Memory B cell (primary cell): Measurements from ENCODE around the gene PRPF19.
A peak's percentile ranks its signal among the peaks of the same experiment; 100 is the strongest.

Source experiments
- ATAC-seq: fragments of 150-1000 bp; cut with Tn5 transposase; 2 replicates; pipeline ENCODE4 v1.10.0; 2021; ENCODE audit warnings: low read depth, mild to moderate bottlenecking, moderate library complexity
- DNase-seq, 2 donors: peaks; one replicate each; pipeline ENCODE4 v3.0.0; 2022; ENCODE audit warnings: low spot score in 2 of 2
- H3K27ac Mint-ChIP-seq: one replicate; pipeline ENCODE4 v1.8.0; 2022; ENCODE audit warnings: mild to moderate bottlenecking, moderate library complexity, mixed read lengths
- H3K27me3 Mint-ChIP-seq: one replicate; pipeline ENCODE4 v1.8.0; 2022; ENCODE audit warnings: mixed read lengths
- H3K36me3 Mint-ChIP-seq: one replicate; pipeline ENCODE4 v1.8.0; 2022; ENCODE audit warnings: mild to moderate bottlenecking, mixed read lengths
- H3K4me1 Mint-ChIP-seq: one replicate; pipeline ENCODE4 v1.8.0; 2022; ENCODE audit warnings: mixed read lengths
- H3K4me3 Mint-ChIP-seq: one replicate; pipeline ENCODE4 v1.8.0; 2022; ENCODE audit warnings: mild to moderate bottlenecking, moderate library complexity, mixed read lengths
- H3K9me3 Mint-ChIP-seq: one replicate; pipeline ENCODE4 v1.8.0; 2022; ENCODE audit warnings: mixed read lengths

Gene PRPF19

DNA sequence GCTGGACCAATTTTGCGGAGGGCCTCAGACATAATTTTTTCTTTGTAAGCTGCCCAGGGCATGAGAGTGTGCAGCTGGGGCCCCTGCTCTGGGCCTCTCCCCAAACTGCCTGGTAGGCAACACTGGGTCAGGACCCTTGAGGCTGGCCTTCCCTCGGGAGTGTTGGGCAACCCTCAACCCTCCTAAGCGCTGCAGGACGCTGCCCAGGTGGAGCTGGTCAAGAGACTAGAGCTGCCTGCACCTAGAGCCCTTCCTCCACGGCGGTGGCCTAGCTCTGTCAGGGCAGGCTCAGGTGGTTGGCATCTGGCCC is 17.4 kb upstream of the PRPF19 start:
- Mint-ChIP-seq H3K36me3 (peaks cover 29% of the 10 kb centered on the region), H3K27me3 (no peaks in the 10 kb centered on the region), H3K9me3 (no peaks in the 10 kb centered on the region), H3K4me1 (peaks cover 35% of the 10 kb centered on the region), H3K4me3 (peak overlapping the region; percentile 73), H3K27ac (no peak overlapping the region)
- ATAC-seq = no peak
- DNase-seq = no peak

DNA sequence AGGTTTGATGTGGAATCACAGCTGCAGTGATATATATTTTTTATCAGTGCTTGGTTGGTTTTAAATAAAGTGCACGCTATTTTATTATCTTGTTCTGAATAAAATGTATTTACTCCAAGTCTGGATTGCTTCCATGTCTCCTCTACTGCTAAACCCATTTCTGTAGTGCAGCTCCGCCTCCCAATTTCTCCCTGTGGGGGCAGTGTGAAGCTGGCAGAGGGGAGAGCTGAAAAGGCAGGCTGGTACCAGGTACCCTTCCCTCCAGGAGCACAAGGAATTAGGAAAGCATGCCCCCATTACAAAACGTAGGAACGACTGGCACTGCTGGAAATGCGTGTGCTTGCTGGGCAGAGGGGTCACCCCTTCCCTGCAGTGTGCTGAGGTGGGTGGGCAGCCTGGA is 16.9 kb upstream of the PRPF19 start:
- H3K4me1 Mint-ChIP-seq = peaks cover 35% of the 10 kb centered on the region
- ATAC-seq (no peak), DNase-seq (no peak)
- peaks cover 29% of the 10 kb centered on the region for H3K36me3 Mint-ChIP-seq
- no peak overlapping the region for H3K27ac Mint-ChIP-seq
- no peaks in the 10 kb centered on the region for H3K9me3 Mint-ChIP-seq
- no peaks in the 10 kb centered on the region for H3K27me3 Mint-ChIP-seq
- peak overlapping the region; percentile 66 for H3K4me3 Mint-ChIP-seq

DNA sequence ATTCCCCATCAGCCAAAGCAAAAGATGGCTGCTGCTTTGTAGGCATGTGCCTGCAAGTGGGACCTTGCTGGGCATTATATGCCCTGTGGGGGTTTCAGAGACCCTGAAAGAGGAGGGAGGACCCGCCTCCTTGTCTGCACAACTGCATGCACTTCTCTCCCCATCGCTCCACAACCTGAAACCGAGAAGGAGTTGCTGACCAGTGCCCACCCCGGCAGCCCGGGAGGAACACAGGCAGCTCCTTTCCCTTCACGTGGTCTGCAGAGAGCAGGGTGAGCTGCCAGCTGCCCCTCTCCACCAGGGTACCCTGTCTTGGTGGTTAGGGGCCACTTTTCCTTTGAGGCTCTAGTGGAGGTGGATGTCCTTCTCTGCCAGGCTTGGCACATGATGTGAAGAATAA is 16.5 kb upstream of the PRPF19 start:
- peaks cover 35% of the 10 kb centered on the region for H3K4me1 Mint-ChIP-seq
- ATAC-seq = no peak
- H3K9me3 Mint-ChIP-seq = no peaks in the 10 kb centered on the region
- no peaks in the 10 kb centered on the region for H3K27me3 Mint-ChIP-seq
- H3K36me3 Mint-ChIP-seq = peaks cover 29% of the 10 kb centered on the region
- DNase-seq = no peak
- H3K27ac Mint-ChIP-seq = no peak overlapping the region
- no peak overlapping the region for H3K4me3 Mint-ChIP-seq

DNA sequence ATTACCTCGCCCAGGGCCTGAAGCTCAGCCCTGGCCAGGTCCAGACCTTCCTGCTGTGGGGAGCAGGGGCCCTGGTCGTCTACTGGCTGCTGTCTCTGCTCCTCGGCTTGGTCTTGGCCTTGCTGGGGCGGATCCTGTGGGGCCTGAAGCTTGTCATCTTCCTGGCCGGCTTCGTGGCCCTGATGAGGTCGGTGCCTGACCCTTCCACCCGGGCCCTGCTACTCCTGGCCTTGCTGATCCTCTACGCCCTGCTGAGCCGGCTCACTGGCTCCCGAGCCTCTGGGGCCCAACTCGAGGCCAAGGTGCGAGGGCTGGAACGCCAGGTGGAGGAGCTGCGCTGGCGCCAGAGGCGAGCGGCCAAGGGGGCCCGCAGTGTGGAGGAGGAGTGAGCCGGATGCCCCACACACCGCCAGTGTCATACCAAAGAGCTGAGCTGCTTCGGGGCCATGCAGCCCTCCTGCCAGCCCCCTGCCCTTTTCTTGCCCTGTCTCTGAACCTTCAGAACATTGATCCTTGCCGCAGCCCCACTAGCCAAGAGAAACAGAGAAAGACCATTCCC is 15.5 kb upstream of the PRPF19 start:
- Mint-ChIP-seq H3K9me3 (no peaks in the 10 kb centered on the region), H3K27me3 (no peaks in the 10 kb centered on the region), H3K4me1 (peaks cover 39% of the 10 kb centered on the region), H3K4me3 (no peak overlapping the region), H3K27ac (no peak overlapping the region), H3K36me3 (peaks cover 31% of the 10 kb centered on the region)
- no peak for DNase-seq
- ATAC-seq = no peak

DNA sequence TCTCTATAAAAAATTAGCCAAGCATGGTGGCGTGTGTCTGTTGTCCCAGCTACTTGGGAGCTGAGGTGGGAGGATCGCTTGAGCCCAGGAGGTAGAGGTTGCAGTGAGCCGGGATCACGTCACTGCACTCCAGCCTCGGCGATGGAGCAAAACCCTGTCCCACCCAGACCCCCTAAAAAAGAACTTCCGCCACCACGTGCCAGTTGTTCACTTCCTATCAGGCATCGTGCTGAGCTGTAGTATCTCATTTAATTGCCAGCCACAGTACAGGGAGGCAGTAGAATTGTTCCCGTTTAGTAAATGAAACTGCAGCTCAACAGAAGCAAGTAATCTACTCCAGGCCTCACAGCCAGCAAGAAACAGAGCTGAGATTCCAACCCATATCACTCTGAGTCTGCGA is 14.9 kb upstream of the PRPF19 start:
- H3K4me1 Mint-ChIP-seq = peaks cover 40% of the 10 kb centered on the region
- ATAC-seq (no peak), DNase-seq (no peak)
- no peak overlapping the region for H3K4me3 Mint-ChIP-seq
- no peaks in the 10 kb centered on the region for H3K9me3 Mint-ChIP-seq
- no peaks in the 10 kb centered on the region for H3K27me3 Mint-ChIP-seq
- no peak overlapping the region for H3K27ac Mint-ChIP-seq
- H3K36me3 Mint-ChIP-seq = peaks cover 31% of the 10 kb centered on the region

DNA sequence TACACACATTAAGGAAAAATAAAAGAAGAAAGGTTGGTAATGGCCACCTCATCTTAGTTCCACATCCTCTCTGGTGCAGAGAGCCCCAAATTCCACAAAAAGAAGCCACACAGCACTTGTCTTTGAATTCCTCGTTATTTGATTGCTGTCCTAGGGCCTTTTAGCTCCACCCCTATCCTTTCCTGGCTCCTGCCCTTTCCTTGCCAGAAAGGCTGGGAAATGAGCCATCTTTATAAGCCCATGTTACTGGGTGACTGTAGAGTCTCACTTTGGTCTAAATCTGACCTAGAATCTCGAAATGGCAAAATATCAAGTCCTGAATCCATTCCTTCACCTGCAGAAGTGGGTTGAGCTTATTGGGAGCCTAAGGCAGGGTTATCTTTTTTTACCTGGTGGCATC is 13.6 kb upstream of the PRPF19 start:
- Mint-ChIP-seq H3K27ac (no peak overlapping the region), H3K27me3 (no peaks in the 10 kb centered on the region), H3K9me3 (no peaks in the 10 kb centered on the region), H3K4me3 (peak overlapping the region; percentile 61), H3K4me1 (peaks cover 38% of the 10 kb centered on the region), H3K36me3 (peaks cover 31% of the 10 kb centered on the region)
- ATAC-seq = no peak
- DNase-seq = no peak

DNA sequence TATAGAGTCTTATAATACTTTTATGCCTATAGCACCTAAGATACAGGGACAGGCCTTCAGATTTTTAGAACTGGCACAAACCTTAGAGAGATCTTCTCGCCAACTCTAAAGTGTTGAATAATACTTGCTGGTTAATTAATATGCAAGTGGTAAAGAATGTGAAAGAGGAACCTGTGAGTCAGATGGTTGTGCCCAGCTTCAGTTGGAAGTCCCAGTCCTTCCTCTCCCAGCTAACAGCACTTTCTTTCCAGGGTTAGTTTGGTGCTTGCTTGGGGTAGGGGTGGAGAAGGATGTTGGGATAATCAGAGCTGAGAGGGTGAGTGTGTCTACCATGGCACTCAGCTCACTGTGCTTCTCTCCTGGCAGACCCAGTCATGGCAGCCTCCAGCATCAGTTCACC is 12.9 kb upstream of the PRPF19 start:
- H3K4me1 Mint-ChIP-seq = peaks cover 36% of the 10 kb centered on the region
- no peak for DNase-seq
- peaks cover 31% of the 10 kb centered on the region for H3K36me3 Mint-ChIP-seq
- peak; percentile 17 for ATAC-seq
- H3K27ac Mint-ChIP-seq = peak overlapping the region; percentile 42
- no peaks in the 10 kb centered on the region for H3K27me3 Mint-ChIP-seq
- H3K9me3 Mint-ChIP-seq = no peaks in the 10 kb centered on the region
- H3K4me3 Mint-ChIP-seq = peak overlapping the region; percentile 61

DNA sequence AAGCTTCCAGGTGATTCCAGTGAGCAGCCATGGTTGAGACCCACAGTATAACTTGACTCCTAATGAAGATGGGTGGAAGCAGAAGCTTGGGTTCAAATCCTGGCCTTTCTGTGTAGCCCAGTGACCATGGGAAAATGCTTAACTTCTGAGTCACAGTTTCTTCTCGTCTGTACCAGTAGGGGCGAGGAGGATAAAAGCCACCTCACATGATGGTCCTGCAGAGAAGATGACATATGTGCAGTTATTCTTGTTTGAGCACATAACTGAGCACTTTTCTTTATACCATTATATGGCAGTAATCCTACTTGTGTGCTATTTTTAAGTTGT is 12.5 kb upstream of the PRPF19 start:
- no peak for ATAC-seq
- Mint-ChIP-seq H3K4me1 (peaks cover 34% of the 10 kb centered on the region), H3K27me3 (no peaks in the 10 kb centered on the region), H3K9me3 (no peaks in the 10 kb centered on the region), H3K36me3 (peaks cover 31% of the 10 kb centered on the region), H3K27ac (no peak overlapping the region), H3K4me3 (no peak overlapping the region)
- DNase-seq = no peak

DNA sequence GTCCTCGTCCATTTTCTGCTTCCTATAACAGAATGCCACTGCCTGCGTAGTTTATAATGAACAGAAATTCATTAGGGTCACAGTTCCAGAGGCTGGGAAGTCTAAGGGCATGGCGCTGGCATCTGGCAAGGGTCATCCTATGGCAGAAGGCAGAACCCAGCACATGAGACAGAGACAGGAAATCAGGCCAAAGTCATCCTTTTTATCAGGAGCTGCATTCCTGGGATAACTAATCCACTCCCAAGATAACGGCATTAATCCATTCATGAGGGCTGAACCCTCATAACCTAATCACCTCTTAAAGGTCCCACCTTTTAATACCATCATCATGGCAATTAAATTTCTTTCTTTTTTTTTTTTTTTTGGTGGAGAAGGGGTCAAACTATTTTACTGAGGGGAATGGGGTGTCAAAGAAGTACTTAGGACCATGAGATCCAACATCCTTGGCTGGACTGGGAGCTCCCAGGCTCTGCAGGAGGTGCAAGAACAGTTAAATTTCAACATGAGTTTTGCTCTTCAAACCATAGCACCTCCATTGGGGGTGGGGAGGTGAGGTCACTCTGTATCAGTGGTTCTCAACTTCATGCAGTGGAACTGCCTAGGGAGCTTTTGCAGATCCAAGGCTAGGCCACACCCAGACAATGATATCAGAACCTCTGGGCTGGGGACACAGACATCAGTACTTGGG is 12.0 kb upstream of the PRPF19 start:
- DNase-seq (no peak), ATAC-seq (no peak)
- peaks cover 30% of the 10 kb centered on the region for H3K36me3 Mint-ChIP-seq
- H3K9me3 Mint-ChIP-seq = no peaks in the 10 kb centered on the region
- H3K27me3 Mint-ChIP-seq = no peaks in the 10 kb centered on the region
- no peak overlapping the region for H3K4me3 Mint-ChIP-seq
- H3K4me1 Mint-ChIP-seq = peaks cover 36% of the 10 kb centered on the region
- H3K27ac Mint-ChIP-seq = no peak overlapping the region

DNA sequence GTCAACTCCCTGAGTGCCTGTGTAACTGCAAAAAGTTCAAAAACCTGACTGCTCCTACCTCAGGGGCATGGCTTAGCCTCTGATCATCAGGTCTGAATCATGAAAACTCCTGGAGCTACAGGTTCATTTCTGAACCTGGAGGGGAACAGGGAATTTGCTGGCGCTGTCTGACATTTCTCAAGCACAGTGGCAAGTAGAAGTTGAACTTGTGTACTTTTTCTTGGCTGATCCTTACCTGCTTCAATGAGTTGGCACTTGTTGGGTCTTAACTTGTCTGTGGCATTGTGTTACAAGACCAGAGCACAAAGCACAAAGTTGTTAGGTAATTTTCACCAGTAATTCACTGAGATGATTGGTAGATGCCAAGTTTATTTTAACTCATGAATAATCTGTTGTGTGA is 10.9 kb upstream of the PRPF19 start:
- no peak for ATAC-seq
- Mint-ChIP-seq H3K4me1 (peaks cover 31% of the 10 kb centered on the region), H3K27ac (peak overlapping the region; percentile 62), H3K36me3 (peaks cover 24% of the 10 kb centered on the region), H3K9me3 (no peaks in the 10 kb centered on the region), H3K4me3 (no peak overlapping the region), H3K27me3 (no peaks in the 10 kb centered on the region)
- DNase-seq = no peak

DNA sequence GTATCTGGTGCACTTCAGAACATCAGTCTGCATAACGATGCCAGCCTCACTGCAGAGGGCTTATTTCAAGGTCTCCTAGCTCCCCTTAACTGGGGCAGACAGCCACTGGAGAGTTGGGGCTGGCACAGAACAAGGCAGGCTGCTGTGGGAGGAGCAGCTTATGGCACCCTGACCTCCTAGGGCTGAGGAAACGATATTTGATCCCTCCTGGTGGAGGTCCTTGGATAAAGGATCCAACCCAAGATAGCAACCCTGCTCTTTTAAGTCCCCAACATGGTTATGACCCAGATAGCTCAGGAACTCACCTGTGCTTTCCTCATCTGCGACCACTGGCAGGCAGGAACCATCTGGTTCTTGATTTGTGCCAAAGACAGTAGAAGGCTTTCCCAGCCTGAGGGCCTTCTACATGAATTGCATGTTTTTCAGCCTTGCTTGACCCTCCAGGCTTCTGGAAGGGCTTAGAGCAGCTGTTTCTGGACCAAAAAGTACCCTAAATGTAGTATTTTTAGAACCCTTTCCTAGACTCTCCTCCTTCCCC is 10.4 kb upstream of the PRPF19 start:
- peaks cover 31% of the 10 kb centered on the region for H3K4me1 Mint-ChIP-seq
- no peak overlapping the region for H3K4me3 Mint-ChIP-seq
- no peak for DNase-seq
- H3K9me3 Mint-ChIP-seq = no peaks in the 10 kb centered on the region
- no peak for ATAC-seq
- H3K27me3 Mint-ChIP-seq = no peaks in the 10 kb centered on the region
- peak overlapping the region; percentile 62 for H3K27ac Mint-ChIP-seq
- peaks cover 20% of the 10 kb centered on the region for H3K36me3 Mint-ChIP-seq

DNA sequence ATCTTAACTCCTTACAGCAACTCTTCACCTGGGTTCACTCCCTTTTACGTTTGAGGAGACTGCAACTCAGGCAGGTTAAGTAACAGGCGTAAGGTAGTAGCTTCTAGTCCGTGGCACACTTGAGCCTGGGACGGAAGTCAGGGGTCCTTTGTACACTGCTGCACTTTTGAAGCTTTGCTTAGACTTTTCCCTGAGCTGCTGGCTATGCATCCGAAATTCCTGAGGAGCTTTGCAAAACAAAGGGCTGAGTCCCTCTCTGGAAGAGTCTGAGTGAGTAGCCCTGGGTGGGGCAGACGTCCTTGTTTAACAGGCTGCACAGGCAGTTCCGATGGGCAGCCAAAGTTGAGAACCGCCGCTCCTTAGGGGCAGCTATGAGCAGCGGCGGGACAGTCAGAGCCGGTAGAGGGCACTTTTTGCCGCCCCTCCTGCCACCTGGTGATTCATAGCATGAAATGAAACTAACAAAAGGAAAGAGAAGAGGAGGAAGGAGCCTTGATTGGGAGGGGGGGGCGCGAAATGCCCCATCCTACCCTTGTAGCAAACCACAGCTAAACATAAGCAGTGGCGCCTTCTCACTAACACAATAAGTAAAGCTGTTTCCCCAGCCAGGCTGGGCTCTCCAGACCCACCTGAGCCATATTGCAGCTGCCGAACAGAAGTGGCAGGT is 9.0 kb upstream of the PRPF19 start:
- Mint-ChIP-seq H3K27me3 (no peaks in the 10 kb centered on the region), H3K4me1 (peaks cover 40% of the 10 kb centered on the region), H3K36me3 (peaks cover 11% of the 10 kb centered on the region), H3K27ac (peak overlapping the region; percentile 81), H3K4me3 (peak overlapping the region; percentile 97), H3K9me3 (no peaks in the 10 kb centered on the region)
- ATAC-seq (peak; percentile 66), DNase-seq (peak; percentile 63 to 72)

DNA sequence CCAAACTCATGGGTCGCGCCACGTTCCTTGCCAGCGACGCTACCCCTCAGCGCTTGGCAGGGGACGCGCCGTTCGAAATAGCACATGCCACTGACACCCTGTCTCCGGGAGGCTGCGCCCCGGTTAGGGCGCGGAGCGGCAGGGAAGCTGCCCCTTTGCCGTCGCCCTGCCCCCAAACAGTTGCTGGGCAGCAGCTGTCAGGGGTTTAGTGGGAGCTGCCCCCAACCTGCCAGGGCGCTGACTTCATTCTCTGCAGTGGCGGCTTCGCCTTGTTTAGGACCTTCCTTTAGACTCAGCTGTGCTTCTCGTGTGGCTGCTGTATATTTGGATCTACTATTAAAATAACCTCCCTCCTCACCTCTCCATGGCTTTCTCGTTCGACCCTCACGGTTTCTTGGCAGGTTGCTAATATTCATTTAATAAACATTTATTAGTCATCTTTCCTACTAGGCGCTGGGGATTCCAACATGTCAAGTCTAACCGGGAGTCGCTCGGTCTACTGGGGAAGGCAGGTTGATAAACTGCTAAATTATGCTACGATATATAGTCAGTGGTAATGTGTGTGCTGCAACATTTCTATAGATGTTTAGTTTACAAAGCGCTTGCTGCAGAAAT is 8.4 kb upstream of the PRPF19 start:
- no peaks in the 10 kb centered on the region for H3K27me3 Mint-ChIP-seq
- H3K9me3 Mint-ChIP-seq = no peaks in the 10 kb centered on the region
- H3K36me3 Mint-ChIP-seq = peaks cover 7% of the 10 kb centered on the region
- peaks cover 43% of the 10 kb centered on the region for H3K4me1 Mint-ChIP-seq
- DNase-seq (peak in 1 of 2 donors; percentile 39), ATAC-seq (peak; percentile 8)
- H3K27ac Mint-ChIP-seq = peak overlapping the region; percentile 81
- H3K4me3 Mint-ChIP-seq = peak overlapping the region; percentile 97

DNA sequence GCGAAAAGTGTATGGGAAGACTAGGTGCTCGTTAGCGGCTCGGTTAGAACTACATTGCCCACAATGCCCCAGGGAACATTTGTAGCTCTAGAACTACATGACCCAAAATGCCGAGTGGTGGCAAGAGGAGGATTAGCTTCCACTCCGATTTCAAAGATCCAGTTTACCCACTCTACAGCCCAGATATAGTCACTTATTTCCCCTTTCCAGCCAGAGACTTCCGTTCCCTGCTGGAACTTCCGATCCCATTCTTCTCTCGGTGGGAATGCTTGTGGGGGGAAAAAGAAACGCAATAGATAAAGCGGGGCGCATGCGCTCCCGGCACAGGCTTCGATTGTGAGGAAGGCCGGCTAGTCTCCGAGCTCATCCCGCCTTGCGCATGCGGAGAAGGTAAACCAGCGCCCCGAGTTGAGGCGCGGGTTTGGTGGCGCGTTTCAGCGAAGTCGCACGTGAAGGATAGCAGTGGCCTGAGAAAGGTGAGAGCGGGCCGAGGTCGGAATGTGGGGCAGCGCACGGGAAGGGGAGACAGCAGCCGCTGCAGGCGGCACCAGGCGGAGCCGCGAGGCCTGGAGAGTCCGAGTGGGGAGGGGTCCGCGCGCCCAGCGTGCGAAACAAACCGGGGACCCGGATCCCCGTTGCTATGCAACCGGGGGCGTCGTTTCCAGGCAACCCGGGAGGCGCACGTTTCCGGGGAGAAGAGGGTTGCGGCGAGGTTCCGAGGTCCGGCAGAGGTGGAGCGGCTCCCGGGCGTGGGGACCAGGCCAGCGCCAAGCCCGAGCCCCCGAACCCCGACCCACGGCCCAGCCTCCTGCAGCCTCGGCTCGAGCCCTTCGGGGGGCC is 7.6 kb upstream of the PRPF19 start, which contains the start of gene TMEM109:
Gene TMEM109 (plus strand): TSS at position 366 of the 840 bp plus-strand sequence. CDS start 5,536 bp downstream, outside the sequence.
- Mint-ChIP-seq H3K9me3 (no peaks in the 10 kb centered on the region), H3K27me3 (no peaks in the 10 kb centered on the region), H3K4me3 (peak within 1 kb of the TSS; percentile 97), H3K36me3 (peaks cover 2% of the 10 kb centered on the region), H3K4me1 (peaks cover 43% of the 10 kb centered on the region), H3K27ac (peak within 1 kb of the TSS; percentile 96)
- ATAC-seq = peak; percentile 63
- DNase-seq = peak; percentile 81 to 82
